GM04503 (cell line): ENCODE data around the gene SPATA24.
"Not testable (repeated sequence)": the region's sequence is repeated elsewhere in the genome, so short reads cannot be mapped to it uniquely, and the experiment has no call there.

Source experiments
- DNase-seq: peaks from one replicate; pipeline ENCODE4 v3.0.0-alpha.2; 2012; ENCODE audit warnings: low read depth

Gene SPATA24

DNA sequence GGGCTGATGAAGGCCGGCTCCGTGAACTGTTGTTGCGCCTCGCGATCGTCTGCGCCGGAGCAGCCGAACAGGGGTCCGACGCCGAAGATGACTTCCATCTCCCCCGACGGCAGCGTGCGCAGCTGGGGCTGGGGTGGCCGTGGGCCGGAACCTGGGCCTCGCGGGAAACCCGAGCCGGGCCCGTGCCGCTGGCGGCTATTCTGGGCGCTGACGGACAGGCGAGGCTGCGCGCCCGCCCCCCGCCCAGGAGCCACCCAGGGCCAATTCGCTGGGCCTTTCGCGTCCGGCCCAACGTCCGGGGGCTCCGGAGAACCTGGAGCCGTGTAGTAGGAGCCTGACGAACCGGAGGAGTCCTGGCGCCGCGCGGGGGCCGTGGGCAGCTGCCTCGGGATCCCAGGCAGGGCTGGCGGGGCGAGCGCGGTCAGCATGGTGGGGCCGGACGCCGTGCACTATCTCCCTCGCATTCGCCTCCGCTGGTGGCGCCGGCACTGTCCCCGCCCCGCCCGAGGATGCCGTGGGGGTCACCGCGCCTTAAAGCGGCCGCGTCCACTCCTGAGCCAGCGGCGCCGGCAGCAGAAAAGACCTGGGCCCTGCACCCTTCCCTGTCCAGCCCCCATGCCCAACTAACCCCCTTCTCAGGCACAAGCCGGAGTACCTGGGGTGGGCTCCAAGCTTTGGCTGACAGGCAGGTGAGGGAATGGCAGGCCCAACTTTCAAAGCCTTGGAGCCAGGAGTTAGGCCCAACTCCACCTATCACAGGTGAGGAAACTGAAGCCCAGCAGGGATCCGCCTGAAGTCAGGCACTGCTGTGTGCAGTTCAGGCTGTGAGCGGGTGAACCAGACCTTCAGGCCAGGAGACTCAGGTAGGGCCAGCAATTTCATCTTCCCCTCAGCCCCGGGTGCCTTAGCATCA lies 9.0 kb downstream of the SPATA24 start, which contains the start of gene PROB1:
PROB1 (minus strand) TSS at position 451 of the 913 bp plus-strand sequence; CDS start at position 428, 23 bp downstream.
- DNase-seq, result no peak

DNA sequence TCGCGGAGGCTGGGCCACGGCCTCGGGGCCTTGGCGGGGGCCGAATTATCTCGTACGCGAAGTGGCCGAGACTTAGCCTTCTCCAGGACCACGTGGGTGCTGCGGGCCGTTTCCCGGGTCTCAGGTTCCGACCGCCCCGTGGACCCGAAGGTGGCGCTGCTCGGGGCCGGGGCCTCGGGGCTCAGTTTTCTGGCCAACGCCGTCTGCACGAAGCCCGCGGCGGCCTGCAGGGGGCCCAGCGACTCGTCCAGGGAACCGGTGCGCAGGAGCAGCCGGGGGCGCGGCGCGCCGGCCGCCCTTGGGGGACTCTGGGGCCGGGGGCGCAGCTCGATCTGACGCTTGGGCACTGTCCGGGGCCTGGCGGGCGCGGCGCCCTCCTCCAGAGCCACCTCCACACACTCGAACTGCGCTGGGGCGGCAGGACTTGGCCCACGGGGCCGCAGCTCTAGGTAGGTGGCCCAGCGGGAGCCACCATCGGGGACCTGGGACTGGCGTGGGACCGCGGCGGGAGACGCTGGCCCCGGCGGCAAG lies 9.7 kb downstream of the SPATA24 start:
- DNase-seq, result no peak

DNA sequence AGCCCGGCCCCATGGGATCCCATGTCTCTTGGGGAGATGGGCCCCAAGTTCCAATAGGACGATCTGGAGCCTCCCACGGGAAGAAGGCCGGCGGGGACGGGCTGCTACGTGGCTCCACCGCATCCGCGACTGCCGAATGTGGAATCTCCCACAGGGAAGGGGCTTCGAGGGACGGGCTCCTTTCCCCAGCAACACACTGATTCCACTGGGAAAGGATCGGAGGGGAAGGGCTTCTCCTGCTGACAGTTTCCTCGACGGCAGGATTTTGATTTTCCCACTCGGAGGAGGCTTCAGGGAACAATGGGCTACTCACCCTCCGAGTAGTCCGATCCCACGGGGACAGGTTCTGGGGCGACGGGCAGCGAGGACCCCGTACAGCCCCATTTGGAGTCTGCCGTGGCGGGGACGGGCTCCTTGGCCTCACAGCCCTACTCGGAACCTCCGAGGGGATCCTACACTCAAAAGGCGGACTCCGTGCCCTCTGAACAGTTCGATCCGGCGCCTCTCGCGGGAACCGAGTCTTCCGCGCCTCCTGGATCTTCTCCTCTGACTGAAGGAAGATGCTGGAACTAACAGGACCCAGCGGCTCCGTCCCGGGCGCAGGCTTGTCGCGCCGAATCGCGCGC lies 10.3 kb downstream of the SPATA24 start:
- no peak for DNase-seq

DNA sequence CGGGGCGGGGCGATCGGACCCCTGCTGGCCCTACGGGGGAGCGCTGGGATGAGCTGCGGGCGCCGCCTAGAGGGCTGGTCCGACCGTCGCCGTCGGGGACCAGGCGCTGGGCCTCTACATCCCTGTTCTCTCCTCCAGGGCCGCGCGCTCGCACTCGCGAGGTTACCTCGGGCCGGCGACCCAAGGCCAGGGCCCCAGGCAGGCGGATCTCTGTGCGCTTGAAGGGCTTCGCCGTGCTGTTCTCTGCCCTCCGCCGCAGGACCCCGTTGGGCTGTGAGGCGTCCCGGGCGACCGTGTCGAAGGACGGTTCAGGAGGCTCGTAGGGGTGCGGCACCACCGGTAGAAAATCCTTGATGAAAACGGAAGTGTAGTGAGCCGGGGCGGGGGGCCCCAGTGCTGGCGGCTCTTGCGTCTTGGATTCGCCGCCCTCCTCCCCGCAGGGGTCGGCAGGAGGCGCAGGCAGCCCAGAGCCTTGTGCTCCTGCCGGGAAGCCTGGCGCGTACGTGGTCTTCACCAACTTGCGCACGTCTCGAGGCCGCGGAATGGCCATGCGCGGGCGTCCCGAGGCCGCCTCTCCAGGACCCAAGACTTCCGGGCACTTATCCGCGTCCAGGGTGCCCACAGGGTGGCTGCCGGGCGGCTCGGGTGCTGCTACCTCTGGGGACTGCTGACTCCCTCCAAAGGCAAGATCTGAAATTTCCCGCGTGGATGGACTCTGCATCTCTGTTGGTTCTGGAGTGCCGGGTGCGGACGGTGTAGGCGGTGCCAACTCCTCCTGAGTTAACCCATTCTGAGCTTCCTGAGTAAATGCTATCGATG lies 11.0 kb downstream of the SPATA24 start:
- no peak for DNase-seq

GRCh38 chr5:139392324-139392677 lies 11.6 kb downstream of the SPATA24 start:
- DNase-seq, result no peak

DNA sequence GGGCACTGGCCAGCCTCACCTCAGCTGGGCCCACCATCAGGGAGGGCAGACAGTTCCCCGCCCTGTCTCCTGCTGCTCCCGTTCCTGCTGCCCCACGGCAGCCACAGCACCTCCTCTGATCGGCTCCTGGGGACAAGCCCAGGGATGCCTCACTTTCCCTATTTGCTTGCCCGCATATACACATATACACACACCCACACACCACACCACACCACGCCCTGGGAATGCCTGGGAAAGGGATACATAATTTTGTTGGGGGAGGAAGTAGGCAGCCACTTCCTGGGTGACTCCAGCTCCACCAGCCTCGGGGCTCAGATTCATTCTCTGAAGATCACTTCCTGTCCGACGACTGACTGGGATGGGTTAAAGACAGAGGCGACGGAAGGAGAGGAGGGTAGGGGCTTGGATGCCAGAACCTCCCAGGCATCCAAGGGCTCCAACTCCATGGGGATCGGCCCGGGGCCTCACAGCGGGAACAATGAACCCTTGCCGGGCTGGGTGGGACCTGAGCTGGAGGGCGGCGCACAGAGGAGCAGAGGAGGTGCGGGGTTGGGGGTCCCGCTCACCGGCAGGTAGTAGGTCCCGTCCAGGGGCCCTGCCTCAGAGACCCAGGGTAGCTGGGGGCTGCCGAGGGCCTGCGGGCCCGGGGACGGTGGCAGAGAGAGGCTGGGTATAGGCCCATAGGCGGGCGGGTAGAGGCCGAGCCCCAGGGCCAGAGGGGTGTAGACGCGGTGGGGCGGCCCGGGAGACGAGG lies 12.1 kb downstream of the SPATA24 start:
- DNase-seq, result no peak

DNA sequence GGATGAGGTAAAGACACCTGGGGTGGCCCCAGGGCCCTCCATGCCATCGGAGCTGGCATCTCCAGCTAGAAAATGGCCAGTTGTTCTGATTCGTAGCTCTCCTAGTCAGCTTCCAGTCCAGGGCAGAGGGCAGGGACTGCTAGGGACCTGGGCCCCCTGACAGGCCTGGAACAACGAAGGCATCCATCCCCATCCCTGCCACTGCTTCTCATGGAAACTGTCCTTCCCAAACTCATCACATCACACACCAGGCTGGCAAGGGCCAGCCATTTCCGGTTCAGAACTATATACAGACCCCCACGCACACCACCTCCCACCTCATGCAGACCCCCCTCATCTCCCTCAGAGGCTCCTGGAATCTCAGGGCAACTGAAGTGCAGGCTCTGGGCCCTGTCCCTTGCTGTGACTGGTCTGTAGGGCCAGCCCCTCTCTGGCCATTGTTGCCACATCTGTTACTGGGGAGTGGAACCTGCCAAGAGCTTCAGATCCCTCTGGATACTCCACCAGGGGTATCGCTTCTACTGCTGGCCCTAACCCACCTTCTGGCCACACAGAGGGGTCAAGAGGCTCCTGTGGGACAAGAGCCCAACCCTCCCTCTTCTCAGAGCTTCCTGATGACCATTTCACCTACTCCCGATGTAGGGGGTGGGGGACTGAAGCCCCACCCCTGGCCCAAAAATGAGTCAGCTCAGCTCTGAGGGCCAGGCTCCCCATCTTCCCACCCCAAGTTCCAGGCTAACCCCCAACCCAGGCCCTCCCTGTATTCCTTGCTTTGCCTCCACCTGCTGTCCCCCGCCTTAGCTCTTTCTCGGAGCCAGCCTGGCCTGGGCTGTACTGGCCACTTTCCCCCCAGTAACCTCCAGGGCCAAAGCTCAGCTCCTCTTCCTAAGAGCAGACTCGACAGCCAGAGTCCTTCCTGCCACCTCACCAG lies 13.0 kb downstream of the SPATA24 start:
- DNase-seq, result no peak

GRCh38 chr5:139389701-139390638 lies 13.9 kb downstream of the SPATA24 start, which contains the start of gene MZB1:
Gene MZB1, minus strand, starts transcription at chr5:139389913. Its CDS starts 57 bp downstream, at chr5:139389856.
- no peak for DNase-seq

GRCh38 chr5:139388198-139388821 lies 15.6 kb downstream of the SPATA24 start:
- DNase-seq, result no peak

GRCh38 chr5:139387611-139388197 lies 16.2 kb downstream of the SPATA24 start:
- no peak for DNase-seq

- DNase-seq, result not testable (repeated sequence)
Observed at GRCh38 chr5:139386956-139387355, 16.9 kb downstream of the SPATA24 start.

DNA sequence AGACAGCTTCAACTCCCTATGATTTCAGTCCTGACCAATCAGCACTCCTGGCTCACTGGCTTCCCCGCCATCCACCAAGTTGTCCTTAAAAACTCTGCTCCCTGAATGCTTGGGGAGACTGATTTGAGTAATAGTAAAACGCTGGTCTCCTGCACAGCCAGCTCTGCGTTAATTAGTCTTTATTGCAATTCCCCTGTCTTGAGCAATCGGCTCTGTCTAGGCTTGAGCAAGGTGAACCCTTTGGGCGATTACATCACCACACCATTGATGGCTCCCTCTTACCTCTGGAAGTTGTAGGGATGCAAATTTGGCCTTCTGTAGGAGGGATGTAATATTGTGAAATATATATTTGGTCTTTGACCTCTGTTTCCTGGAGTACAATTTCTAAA lies 17.8 kb downstream of the SPATA24 start:
- DNase-seq, result no peak

GRCh38 chr5:139385061-139386049 lies 18.5 kb downstream of the SPATA24 start:
- DNase-seq, result no peak

DNA sequence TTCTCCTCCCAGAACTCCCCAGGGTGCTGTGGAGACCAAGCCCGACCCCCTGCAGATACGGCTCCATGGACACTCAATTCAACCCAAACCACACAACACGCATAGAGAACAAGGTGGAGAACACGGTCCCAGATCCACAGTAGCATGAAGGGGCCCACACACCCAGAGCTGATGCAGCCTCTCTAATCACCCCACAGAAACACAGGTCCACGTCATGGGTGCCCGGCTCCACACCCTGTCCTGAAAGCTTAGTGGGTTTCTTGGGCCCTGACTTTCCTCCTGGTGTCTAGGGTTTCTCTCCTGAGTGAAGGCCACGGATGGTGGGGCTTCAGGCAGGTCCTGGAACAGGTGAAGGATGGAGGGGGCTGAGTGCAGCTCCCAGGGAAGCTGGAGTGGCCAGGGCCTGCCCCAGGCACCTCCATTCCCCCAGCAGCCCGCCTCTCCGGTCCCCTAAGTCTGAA lies 19.3 kb downstream of the SPATA24 start:
- no peak for DNase-seq

- no peak for DNase-seq
Observed at GRCh38 chr5:139383993-139384590, 19.8 kb downstream of the SPATA24 start.

DNA sequence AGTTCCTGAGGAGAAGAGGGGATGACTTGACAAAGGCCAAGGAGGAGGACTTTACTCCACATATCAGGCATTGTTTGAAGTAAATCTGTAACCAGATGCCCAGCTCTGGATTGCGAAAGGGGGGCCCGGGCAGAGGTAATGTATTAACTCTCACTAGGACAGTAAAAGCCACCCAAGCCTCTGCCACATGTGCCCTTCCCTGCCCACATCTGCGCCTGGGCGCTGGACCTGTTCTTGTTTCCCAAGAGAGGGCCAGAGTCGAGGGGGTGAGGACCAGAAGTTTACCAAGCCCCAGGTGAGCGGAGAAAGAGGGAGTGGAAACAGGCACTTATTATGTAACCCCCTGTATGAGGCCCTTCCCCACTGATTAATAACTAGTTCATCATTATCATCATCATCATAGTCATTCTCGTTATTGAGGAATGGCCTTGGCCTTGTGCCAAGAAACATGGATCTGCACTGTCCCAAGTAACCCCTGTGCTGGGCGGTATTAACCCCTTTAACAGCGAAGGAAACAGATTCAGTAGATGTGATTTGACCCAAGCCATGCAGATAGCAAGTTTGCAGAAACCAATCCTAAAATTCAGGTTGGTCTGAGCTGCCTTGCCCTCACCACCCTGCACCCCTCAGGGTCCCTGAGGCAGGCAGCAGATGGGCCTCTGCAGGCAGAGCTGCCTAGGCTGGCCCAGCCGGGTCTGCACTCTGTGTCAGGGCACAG lies 20.5 kb downstream of the SPATA24 start, which contains the start of gene SLC23A1:
SLC23A1 (minus strand) TSS at position 23 of the 718 bp plus-strand sequence. CDS start 44 bp downstream, outside the sequence.
- no peak for DNase-seq
